Hematopoietic multipotent progenitor cell (in vitro differentiated cells): ENCODE data around the gene DIAPH1. TPM values are rescaled to one million over a fixed set of nuclear protein-coding genes. Genes with fewer than 3 reads are reported as not detected.

Experiments
- DNase-seq, 3 donors: peaks; one replicate each; pipeline ENCODE4 v3.0.0-alpha.2; 2011 to 2015; ENCODE audit warnings: low read depth in 2 of 3, low spot score in 2 of 3
- total RNA-seq: library from RNA; depleted of rRNA; stranded (reverse); fragments of >200 nt; gene quantifications from one replicate; pipeline ENCODE4 v1.2.3, GENCODE V29; 2012

The DIAPH1 gene
- total RNA-seq, 1 donor: 41.5 TPM

DNA sequence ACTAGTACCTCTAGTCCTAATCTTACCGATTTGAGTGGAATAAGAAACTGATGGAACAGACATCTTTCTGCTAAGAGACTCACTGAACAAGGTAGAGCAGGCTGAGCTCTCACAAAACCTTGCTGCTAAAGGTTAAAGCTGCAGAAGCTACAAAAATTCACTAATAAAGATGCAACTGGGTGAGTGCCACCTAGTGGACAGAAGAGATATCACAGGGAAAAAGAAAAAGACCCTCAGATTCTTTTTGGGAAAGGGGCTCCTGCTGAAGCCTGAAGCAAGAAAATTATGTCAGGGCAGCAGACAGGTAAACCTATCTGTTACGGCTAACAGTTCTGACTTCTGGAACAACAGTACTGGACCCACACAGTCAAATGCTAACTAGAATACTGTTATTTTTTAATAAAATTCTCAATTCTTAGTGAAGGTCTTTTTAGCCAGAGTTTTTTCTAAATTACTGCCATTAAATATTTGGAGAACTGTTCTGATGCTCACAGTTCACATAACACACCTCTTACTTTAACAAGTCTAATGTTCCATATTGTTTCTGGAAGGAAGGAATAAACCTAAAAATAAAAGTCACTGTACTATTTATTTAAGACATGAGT, 51.2 kb downstream of the DIAPH1 start:
- DNase-seq: peak in 2 of 3 donors; percentile 17 to 33

DNA sequence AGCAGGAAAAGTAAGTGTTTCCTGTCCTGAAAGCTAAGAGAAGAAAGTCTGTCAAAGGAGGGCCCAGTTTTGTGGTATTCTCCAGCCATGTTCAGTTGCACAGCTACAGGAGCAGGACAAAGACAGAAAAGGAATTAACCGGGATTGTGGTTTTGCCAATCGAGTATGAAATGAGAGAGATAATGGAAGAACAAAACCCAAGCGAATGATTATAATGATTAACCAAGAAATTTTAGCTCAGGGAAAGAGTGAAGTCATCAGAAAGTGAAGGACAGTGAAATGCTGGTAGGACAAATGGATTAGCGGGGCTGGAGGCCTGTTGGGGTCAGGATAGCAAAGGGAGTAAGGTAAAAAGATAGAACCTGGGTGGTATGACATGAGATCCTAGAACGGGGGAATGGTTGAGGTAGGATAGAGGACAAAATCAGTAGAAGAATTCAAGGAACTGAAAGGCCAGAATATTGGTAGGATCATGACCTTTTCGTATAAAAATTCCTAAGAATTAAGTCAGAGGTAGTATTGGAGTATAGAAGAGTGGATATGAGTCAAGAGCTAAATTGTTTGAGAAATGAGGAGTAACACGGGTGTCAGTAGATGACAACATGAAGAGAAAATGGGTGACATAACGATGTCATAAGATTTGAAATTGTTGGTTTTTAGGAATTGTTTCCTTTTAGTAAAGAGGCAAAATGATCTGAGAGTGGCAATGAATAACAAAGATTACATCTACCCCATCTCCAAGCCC, 52.8 kb downstream of the DIAPH1 start:
- DNase-seq: no peak

DNA sequence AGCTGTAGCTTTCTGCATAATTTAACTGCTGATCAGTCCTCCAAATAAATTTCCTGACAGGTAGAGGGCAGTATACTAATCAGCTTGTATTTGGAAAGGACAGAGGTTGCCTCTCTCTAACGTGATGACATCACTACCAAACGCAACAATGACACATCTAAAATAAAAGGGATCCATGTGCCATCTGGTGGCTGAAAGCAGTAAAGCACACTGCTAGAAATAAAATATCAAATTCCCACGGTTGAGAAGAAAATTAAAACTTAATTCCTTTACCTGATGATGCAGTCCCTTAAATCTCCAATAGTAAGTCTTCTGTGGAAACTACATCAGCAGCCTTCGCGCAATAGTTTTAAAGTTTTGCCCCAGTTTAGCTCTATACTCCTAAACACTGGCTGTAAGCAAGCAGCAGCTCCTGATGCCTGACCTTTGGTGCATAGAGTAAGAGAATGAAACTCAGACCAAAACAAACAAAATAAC, 54.5 kb downstream of the DIAPH1 start:
- peak; percentile 57 to 97 (median 91) for DNase-seq

DNA sequence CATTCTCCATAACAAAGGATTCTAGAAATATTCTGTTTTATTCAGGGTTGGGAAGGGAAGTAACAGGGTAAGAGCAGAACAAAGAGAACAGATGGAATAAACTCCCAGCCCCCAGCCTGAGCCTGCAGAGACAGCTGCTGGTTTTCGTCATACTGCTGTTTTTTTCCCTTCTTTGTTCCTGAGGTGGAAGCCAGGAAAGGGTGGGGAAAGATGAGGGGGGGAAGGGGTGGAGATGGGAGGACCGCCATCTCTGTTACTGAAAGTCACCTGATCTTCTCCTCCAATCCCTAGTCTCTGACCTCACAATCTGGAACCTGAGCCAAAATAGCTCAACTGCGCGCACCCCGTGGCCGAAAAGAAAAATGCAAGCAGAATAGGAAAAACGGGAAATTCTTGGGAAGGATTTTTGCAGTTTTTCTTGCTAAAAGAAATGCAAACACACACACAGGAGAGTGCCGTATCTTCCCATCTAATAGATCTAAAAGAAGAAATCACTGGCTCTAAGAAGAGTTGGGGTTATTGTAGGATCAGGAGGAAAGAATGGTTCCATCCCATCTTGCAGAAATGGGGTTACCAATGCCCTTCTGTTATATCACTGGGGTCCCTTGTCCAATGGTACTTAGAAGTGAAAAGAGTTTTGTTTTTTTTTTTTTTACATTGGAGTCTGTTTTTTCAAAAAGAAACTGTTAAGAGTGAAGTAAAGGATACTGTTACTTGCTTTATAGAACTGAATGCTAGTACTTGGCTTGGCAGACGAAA, 57.9 kb downstream of the DIAPH1 start:
- DNase-seq: peak in 2 of 3 donors; percentile 66 to 70

DNA sequence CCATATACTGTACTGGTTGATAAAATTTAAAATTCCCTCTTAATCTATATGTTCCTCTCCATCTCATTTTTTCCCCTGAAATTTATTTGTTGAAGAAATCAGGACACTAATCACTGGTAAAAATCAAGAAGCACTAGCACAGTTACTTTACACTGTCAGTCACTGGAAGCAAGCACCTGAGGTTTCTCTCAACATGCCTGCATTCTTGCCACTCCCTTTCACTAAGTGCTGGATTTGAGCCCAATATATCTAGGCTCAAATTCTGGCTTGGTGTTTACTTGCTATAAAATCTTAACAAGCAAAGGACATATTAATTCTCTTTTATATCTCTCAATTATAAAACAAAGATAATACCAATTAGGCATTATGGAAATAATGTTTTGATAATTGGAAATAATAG, 58.6 kb downstream of the DIAPH1 start:
- no peak for DNase-seq

GRCh38 chr5:141559461-141559860, 59.3 kb downstream of the DIAPH1 start:
- no peak for DNase-seq

GRCh38 chr5:141558150-141558549, 60.6 kb downstream of the DIAPH1 start:
- DNase-seq: no peak

GRCh38 chr5:141557681-141558136, 61.1 kb downstream of the DIAPH1 start:
- DNase-seq: peak; percentile 58 to 86 (median 78)

GRCh38 chr5:141547921-141548320, 70.9 kb downstream of the DIAPH1 start:
- DNase-seq: no peak

- peak in 2 of 3 donors; percentile 25 to 62 for DNase-seq
These were observed 71.3 kb downstream of the DIAPH1 start for GRCh38 chr5:141547488-141547887.

GRCh38 chr5:141543053-141543452, 75.7 kb downstream of the DIAPH1 start:
- DNase-seq: no peak

GRCh38 chr5:141534492-141535213, 84.1 kb downstream of the DIAPH1 start:
- DNase-seq: no peak

- DNase-seq: no peak
These were observed 84.9 kb downstream of the DIAPH1 start for GRCh38 chr5:141533897-141534296.

DNA sequence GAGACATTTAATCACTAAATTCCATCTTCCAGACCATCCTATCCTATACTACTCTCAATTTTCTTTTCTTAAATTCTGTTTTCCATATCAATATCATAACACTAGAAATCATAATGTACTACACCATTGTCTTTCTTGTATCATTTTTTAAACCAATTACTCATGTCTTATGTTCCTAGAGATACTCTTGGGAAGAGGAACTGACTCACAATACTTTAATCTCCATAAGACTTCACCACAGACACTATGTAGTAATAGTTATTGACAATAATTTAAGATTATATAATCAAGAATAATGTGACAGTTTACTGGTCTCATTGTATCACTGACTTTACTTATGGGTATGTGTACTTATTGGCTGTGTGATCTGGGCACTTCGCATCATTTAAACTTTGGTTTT, 86.1 kb downstream of the DIAPH1 start:
- DNase-seq: no peak

- no peak for DNase-seq
These were observed 88.9 kb downstream of the DIAPH1 start for GRCh38 chr5:141529873-141530272.

DNA sequence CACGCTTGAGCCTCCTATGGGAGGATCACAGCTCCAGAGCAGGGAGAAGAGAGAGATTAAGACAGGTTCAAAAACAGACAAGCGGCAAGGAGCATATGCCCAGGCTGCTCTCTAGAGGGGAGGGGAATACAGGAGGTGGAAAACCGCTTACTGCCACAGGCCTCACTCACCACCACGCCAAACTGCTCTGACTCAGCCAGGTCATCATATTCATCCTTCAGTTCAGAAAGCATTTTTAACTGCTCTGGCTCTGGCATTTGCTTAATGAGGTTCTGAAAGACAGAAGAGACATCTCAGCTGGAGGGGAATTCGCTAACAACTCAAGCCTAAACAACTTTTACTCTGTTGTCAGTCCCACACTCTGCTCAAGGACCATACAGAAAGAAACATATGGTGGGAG, 89.8 kb downstream of the DIAPH1 start:
- DNase-seq: no peak

DNA sequence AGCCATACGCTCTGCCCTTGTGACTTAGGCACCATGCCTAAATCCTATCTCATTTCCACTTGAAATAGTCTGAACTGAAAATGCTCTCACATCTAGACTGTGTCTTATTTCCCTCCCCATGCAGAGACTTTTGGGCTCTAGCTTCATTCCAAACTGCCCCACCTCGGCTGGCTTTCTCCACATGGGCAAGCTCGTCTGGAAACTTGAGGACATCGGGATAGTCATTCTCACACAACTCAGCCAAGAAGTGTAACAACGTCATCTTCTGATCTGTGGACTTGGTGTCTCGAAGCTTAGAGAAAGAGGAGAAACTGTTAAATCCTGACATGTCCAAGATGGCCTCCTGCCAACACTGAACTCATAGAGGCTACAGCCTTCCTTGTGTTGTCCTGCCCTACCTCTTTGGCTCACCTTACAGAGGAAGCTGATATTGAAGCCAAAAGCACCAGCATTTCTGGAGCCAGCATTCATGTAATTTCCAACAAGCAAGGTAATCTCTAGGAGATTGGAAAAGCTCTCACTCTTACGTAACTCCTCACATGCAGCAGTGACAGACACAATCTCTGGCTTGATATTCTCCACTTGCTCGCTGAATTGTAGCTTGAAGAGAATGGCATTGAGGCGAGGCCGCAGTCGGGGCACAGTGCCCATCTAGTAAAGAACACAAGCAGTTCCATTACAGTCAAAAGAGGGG, 90.4 kb downstream of the DIAPH1 start:
- no peak for DNase-seq

DNA sequence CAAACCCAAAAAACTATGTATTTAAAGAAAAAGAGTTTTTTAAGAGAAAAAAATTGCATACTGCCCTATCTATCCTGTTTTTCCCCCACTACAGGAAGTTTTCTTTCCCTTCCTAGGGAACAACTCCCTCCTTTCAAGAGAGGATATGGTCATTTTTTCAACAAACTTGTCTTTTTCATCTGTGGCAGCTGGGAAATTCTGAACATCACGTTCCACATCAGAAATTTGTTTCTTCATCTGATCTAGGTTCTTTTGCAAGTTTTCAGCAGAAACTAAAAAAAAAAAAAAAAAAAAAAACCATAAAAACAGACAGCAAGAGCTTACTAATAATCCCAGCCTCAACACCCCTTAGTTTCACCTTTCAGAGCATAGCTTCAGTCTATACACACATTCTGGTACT, 91.4 kb downstream of the DIAPH1 start:
- DNase-seq: no peak

DNA sequence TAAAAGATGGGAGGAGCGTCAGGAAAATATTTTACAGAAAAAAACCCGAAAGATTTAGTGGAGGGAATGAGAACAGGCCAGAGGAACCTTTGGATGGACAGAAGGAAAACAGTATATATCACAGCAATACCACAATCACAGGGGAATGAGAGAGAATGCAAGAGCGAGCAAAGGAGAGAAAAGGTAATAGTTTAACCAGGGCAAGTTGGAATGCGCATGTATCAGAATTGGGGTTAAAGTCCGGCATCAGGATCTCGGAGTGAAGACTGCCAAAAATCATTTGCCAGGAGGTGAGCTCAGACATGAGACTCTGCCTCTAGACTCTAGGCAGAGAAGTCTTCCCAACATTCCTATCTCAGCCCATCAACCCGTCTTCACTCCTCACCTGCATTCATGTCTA, 93.1 kb downstream of the DIAPH1 start:
- no peak for DNase-seq
